Measurements from ENCODE around the gene LRP1B.

DNA sequence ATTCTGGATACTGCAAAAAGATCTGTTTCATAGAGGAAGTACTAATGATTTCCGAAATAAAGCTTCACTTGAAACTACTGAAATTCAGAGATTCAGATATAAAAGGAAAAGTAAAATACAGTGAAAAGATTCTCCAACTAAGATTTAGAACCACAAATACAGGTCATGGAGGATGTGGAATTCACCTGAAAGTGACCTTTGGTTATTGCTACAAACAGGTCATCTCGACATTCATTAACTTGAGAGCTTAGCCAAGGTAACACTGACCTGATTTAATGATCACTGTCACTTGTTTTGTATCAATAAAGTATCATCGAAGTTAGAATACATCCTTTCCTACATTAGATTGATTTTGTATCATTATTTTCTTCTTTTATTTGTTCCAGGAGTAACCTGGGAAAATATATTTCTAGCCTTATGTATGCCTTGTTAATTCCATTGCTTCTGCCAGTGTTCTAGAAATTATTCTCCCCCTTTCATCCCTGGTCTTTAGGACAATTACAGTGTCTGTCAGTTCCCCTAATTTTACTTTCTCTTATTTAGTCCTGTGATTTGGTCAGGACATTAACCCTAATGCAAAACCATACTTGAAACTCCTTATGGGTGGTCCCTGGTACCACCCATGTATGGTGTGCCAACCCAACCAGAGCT lies 420.1 kb downstream of the LRP1B start:
- no peak for TF ChIP-seq POLR2A (IDR thresholded peaks at IDR 0.05)
- TF ChIP-seq CTCF (IDR thresholded peaks at IDR 0.05), result no peak

All from right lobe of liver (tissue), 4 donors.